IPS-NIHi7 (cell line): ENCODE results near the gene SRD5A1.

Source experiments
- DNase-seq: peaks from one replicate; pipeline ENCODE4 v3.0.0; 2012; ENCODE audit warnings: mixed read lengths; ENCODE audit errors: extremely low spot score

SRD5A1 gene

DNA sequence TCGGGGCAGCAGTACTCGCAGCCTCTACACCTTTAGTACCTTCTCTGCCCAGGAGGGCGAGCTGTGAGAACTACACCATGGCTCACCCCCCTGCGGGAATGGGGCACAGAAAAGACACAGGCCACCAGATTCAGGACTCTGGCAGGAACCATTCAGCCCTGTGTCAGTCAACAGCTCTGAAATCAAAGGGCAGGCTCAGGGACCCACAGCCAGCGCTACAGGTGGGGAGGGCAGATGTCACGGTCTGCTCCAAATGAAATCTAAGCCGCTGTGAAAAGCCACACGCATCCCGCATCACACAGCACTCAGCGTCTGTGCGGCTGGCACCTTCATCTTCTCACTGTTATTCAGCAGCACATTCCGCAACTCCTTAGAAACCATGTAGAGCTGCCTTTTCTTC, 28.3 kb upstream of the SRD5A1 start:
- DNase-seq = no peak

DNA sequence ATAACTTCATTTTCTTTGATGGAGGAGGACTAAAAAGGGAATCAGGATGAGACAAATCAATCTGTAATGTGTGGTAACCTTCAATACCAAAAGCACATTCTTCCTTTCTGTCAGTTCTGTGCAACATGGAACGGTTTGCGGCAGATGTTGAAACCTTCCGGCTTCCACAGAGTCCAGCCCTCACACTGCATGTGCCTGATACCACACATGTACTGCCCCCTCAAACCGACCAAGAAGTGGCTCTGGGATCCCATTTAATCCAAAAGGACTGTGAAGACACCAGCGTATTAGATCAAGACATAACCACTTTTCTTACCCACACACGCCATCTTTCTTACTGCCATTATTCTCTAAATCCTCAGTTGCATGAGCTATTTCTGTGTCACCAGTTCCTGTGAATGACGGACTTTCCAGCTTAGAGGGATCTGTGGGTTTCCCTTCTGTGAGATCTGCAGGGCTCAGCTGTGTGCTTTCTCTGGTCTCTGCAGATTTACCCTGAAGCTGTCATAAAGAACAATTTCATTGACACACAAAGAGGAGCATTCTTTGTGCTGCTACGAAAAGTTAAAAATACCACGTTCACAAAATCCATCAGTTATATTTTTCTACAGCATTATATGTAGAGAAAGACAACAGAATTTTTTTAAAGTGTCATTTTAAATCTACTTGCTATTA, 26.2 kb upstream of the SRD5A1 start:
- no peak for DNase-seq

DNA sequence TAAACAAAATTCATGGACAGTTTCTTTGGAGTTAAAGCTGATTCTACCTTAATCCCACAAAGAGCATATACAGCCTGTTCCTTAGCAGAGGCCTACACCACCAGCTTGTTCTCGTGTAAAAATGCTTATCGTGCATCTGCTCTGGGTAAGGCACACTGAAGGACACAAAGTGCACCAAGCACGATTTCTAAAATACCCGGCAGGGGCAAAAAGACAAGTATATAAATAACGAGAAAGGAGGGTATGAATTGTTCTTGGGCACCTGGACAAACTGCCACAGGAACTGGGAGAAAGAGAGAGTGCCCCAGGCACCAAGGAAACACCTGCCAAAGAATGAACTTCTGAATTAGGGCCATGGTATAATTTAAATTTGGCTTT, 25.7 kb upstream of the SRD5A1 start:
- DNase-seq = no peak

- DNase-seq = no peak
Observed at GRCh38 chr5:6608016-6608415, 25.2 kb upstream of the SRD5A1 start.

DNA sequence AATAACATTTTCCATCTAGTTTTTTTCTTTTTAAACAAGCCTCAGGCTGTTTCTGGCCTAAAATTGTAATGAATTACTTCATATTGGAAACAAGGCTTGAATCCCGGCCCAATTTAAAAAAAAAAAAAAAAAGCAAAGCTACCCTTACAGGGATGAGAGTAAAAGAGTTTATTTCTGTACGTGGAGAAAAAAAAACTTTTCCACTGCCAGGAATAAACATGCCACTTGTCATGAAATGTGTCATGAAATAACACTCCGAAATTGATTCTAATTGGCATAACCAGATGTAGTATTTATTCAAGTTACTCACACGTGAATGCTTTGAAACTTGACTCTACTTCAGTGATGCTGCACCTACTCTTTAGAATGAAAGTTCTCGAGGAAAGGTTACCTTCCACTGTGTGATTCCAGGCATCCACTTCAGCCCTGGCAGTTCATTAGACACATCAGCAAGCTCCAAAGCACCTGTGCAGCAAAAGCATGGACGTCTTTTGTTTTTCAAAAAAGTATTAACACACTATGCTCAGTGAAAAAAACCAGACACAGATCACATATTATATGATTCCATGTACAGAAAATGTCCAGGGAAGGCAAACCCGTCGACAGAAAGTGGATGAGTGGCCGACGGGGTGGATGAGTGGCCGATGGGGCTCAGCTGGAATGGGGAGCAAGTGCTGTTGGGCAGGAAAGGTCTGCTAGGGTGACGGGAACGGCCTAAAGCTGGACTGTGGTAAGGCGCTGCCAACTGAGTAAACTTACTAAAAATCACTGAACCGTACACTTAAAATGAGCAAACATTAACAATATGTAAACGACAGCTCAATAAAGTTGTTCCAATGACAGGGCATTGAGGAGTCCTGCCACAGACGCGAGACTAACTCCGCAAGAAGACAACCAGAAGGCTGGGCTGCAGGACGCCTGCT, 21.6 kb upstream of the SRD5A1 start:
- no peak for DNase-seq

DNA sequence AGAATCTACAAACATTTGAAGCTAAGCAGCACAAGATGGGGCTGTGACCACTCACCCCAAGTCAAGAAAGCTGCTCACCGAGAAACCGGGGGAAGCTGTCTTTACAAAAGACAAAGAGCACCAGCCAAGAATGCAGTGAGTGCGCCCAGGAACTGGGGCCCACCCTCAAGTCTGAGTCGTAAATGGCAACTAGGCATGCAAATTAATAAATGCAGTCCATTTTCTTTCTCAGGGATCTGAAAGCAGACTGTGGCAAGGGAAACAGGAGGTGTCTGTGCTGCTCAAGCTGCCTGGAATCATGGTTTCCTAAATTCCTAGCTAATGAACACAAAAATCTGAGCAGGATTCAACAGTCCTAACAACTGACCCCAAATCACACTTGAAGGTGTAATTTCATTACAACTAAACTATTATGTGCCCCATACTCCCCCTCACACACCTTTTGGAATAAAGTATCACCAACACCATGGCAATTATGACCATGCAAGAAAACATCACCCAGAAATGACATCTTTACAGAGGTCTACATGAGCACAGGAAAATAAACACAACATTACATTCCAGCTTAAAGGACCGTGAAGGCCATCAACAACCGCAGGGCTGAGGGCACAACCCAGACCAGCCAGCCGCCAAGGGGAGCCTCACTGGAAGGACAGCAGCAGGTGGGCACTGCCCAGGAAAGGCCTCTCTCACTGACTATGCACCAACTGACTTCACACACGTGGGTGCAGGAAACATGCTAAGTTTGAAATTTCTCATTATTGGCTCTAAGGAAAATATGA, 18.0 kb upstream of the SRD5A1 start:
- no peak for DNase-seq

- no peak for DNase-seq
Observed at GRCh38 chr5:6616632-6617031, 16.6 kb upstream of the SRD5A1 start.

GRCh38 chr5:6623228-6623627, 10.0 kb upstream of the SRD5A1 start:
- DNase-seq = no peak

GRCh38 chr5:6623941-6624340, 9.3 kb upstream of the SRD5A1 start:
- DNase-seq = no peak

GRCh38 chr5:6626508-6626907, 6.7 kb upstream of the SRD5A1 start:
- no peak for DNase-seq

DNA sequence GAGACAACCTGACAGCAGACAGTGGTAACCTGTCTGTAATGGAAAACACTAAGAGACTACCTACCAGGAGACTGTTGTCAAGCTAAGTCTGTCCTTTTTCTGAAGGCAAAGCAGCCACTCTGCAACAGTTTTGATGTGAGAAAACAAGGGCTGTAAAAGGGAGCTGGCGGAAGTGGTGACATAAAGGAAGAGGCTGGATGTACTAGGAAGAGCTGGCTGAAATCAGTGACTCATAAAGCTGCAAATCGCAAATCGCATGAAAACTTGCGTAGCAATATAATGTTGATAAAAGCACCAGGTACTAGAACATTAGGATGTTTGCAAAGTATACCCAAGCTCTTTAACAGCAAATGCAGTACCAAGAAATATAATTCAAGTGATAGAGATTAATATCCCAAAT, 1.8 kb upstream of the SRD5A1 start:
- no peak for DNase-seq

DNA sequence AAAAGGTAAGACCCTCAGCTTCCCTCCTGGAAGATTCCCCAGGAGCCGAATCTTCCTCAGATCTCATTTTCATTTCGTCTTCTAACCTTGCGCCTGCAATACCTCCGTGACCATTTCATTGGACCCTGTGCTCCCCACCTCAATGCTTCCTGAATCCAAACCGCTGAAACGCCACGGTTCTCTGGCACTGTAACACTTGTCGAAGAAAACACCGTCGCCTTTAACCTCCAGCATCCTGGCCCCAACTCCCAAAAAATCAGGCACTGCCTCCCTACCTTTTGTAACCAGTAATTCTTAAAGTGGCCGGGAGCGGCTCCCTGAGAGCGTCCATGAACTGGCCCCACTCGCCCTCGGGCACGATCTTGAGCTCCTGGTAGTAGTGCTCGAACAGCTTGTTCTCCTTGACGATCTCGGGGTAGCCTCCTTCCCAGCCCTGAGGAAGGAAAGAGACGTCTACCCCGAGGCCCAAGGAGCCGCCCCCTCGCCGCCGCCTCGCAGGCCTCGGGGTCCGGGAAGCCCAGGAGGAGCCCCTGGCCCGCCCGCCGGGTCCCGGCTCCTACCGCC, 834 bp upstream of the SRD5A1 start:
- DNase-seq = peak; percentile 44

DNA sequence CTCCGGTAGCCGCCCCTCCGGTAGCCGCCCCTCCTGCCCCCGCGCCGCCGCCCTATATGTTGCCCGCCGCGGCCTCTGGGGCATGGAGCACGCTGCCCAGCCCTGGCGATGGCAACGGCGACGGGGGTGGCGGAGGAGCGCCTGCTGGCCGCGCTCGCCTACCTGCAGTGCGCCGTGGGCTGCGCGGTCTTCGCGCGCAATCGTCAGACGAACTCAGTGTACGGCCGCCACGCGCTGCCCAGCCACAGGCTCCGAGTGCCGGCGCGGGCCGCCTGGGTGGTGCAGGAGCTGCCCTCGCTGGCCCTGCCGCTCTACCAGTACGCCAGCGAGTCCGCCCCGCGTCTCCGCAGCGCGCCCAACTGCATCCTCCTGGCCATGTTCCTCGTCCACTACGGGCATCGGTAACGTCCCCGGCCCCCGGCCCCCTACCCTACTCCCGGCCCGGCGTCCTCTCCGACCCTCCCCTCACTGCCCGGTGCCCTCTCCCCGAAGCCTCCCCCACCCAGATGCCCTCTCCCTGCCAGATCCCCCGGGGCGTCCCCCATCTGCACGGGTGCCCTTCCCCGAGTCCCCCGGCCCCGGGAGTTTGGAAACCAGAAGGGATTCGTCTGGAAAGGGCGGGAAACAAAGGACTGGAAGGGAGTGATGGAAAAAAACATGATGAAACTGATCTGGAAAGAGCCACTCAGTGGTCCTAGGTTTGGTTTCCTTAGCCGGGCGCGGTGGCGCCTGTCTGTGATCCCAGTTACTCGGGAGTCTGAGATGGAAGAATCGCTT, 417 bp downstream of the SRD5A1 start:
- DNase-seq = peak; percentile 30

DNA sequence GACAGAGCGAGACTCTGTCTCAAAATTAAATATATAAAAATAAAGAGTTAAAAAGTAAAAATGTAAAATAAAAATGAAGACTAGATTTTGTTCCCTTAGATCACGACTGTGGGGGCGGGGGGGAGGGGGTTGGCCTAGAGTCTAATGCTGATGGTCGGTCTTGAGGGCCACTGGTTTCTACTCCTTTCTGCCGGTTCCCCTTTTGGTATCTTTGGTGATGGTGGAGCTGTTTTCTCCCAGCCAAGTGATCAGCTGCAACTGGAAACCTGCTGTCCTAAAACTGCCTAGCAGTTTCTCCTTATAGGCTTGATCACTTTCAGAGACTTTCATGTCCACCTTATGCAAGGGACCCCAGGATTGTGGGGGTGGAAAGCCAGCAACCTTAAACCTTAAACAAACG, 1.1 kb downstream of the SRD5A1 start:
- peak; percentile 30 for DNase-seq

DNA sequence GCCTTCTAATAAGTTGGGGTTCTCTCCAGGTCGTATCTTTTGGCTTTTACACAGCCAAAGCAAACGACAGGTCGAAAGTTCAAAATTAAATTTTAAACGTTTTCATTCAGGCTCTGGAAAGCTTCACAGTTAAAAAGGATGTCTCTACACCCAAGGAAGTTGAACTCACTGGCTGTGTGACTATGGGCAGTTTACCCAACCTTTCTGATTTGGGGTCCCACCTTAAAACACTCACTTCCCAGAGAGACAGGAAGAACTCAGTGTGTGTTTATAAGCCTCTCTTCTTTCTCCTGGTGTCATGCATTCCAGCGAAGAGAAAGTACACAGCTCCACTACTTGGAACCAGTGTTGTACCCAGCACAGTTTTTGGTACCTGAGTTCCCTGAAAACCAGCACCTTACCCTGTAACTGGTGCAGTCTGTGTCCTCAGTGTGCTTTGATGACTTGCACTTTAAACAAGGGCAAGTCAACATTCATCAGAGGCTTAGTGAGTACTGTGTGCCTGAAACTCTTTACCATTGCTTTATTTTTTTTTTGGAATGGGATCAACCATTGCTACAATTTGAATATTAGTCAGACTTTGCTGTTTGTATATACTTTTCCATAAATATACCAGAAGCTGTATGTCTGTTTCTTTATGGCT, 1.7 kb downstream of the SRD5A1 start:
- DNase-seq = no peak

- no peak for DNase-seq
Observed at GRCh38 chr5:6636293-6636692, 3.1 kb downstream of the SRD5A1 start.

DNA sequence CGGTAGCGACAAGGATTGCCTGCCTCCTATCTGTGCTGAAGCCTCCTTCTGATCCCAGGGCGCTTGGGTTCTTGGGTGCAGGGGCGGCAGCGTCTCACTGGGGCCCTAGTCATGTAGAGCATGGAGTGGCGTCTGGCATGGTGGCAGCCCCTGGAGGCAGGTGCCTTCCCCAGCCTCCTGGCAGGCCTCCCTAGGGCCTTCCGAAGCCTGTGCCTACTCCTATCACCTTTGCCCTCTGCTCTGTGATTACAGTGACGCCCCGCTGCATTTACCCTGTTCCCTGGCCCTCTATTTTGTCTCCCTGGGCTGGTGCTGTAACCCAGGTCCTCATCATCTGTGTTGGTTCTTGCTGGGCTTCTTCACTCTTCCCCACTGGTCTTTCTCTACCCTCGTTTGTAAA, 3.8 kb downstream of the SRD5A1 start:
- no peak for DNase-seq

DNA sequence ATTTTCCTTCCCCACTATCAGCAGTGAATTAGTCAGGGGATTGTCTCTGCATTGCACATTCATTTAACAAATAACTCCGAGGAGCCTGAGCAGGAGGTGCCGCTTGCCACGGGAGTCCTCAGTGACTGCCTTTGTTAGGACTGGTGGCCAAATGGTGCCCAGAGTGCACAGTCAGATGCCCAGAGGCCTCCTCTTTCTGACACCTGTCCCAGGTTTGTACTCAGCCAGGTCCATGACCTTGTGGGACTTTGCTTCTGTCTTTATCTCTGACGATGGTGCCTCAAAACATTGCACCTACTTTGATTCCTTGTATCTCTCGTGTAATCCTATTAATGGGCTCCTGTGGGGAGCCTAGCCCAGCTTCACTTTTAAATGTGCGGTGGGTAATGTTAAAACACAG, 4.3 kb downstream of the SRD5A1 start:
- DNase-seq = no peak

DNA sequence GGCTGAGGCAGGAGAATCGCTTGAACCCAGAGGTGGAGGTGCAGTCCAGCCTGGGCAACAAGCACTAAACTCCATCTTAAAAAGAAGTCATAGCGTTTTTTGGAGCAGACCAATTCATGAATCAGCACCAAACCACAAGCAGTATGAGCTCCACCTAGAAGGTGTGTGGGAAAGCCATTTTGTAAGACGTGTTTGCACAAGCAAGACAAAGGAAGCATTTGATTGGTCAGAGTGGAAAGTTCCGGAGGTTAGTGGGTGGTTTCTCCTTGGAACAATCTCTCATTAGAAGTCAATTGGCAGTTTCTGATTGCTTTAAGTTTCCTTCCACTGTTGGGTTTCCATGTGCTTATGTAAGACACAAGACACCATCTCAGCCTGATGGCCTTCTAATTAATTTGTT, 5.0 kb downstream of the SRD5A1 start:
- no peak for DNase-seq

- DNase-seq = no peak
Observed at GRCh38 chr5:6642655-6643054, 9.4 kb downstream of the SRD5A1 start.

- DNase-seq = no peak
Observed at GRCh38 chr5:6644794-6645241, 11.6 kb downstream of the SRD5A1 start.
